CD4-positive, alpha-beta memory T cell (primary cell): ENCODE data around the gene IL1RAPL2. TPM values are rescaled to one million over a fixed set of nuclear protein-coding genes. Genes with fewer than 3 reads are reported as not detected.

Source experiments
- CTCF ChIA-PET: fragments of 350-600 bp; sonication (Branson Sonifier 250); formaldehyde crosslinking; loops from one replicate; lab custom pipeline; 2021; ENCODE audit warnings: inconsistent platforms; ENCODE audit not compliant: partially characterized antibody; lab: Charles Lee
- POLR2A ChIA-PET: fragments of 350-600 bp; sonication (Branson Sonifier 250); formaldehyde crosslinking; loops from one replicate; lab custom pipeline; 2021; ENCODE audit not compliant: partially characterized antibody; lab: Charles Lee
- DNase-seq, 5 donors: peaks; one replicate each; pipeline versions ENCODE4 v3.0.0 to v3.0.0-alpha.2; 2020 to 2022; ENCODE audit warnings: mixed read lengths in 1 of 5
- H3K27ac ChIP-seq: one replicate; pipeline ENCODE4 v1.7.0; 2013; ENCODE audit warnings: low read depth, low read length
- H3K27me3 ChIP-seq: 2 replicates; pipeline ENCODE4 v1.7.0; 2013; ENCODE audit warnings: mild to moderate bottlenecking, low read length, moderate library complexity; ENCODE audit not compliant: insufficient read depth
- H3K36me3 ChIP-seq: 2 replicates; pipeline ENCODE4 v1.7.0; 2013; ENCODE audit warnings: mild to moderate bottlenecking, low read length, moderate library complexity; ENCODE audit not compliant: insufficient read depth
- H3K4me1 ChIP-seq: 2 replicates; pipeline ENCODE4 v1.7.0; 2013; ENCODE audit warnings: mild to moderate bottlenecking, low read length, moderate library complexity; ENCODE audit not compliant: insufficient read depth
- H3K4me3 ChIP-seq, 2 donors: one replicate each; pipeline ENCODE4 v1.7.0; 2013; ENCODE audit warnings: low read length in 2 of 2, mild to moderate bottlenecking in 1 of 2
- H3K9me3 ChIP-seq, 2 donors: one replicate each; pipeline ENCODE4 v1.7.0; 2013; ENCODE audit warnings: low read length in 2 of 2, control low read depth in 1 of 2; ENCODE audit not compliant: control insufficient read depth in 1 of 2
- H3K27ac Mint-ChIP-seq, 7 donors: one replicate each; pipeline ENCODE4 v1.8.0; 2020 to 2021; ENCODE audit warnings: mixed read lengths in 7 of 7, mild to moderate bottlenecking in 6 of 7, inconsistent platforms in 3 of 7, moderate library complexity in 3 of 7
- H3K27me3 Mint-ChIP-seq, 2 donors: one replicate each; pipeline ENCODE4 v1.8.0; 2020 to 2021; ENCODE audit warnings: mixed read lengths in 2 of 2
- H3K36me3 Mint-ChIP-seq, 2 donors: one replicate each; pipeline ENCODE4 v1.8.0; 2020 to 2021; ENCODE audit warnings: mixed read lengths in 2 of 2, inconsistent platforms in 1 of 2, mild to moderate bottlenecking in 1 of 2
- H3K4me1 Mint-ChIP-seq, 4 donors: one replicate each; pipeline ENCODE4 v1.8.0; 2020 to 2021; ENCODE audit warnings: mixed read lengths in 4 of 4, mild to moderate bottlenecking in 1 of 4
- H3K4me3 Mint-ChIP-seq, 8 donors: one replicate each; pipeline ENCODE4 v1.8.0; 2020 to 2021; ENCODE audit warnings: mixed read lengths in 8 of 8, mild to moderate bottlenecking in 7 of 8, moderate library complexity in 6 of 8, inconsistent platforms in 3 of 8
- H3K9me3 Mint-ChIP-seq, 8 donors: one replicate each; pipeline ENCODE4 v1.8.0; 2020 to 2021; ENCODE audit warnings: mixed read lengths in 8 of 8, mild to moderate bottlenecking in 5 of 8, inconsistent platforms in 3 of 8, moderate library complexity in 1 of 8
- intact Hi-C: fragments of 100-400 bp; cut with micrococcal nuclease; formaldehyde crosslinking; loops from one replicate; pipeline ENCODE4 v1.15.1; 2023
- polyA plus RNA-seq, 2 donors: library from polyadenylated mRNA; unstranded; fragments of 300-500 nt; fragmentation: Illumina TruSeq; gene quantifications; one replicate each; pipeline ENCODE4 v1.2.3, GENCODE V29; 2021
- total RNA-seq, 2 experiments: library from RNA; stranded (reverse); gene quantifications; one replicate each; pipeline ENCODE4 v1.2.3, GENCODE V29; 2021

IL1RAPL2 gene
- total and polyA plus RNA-seq, 4 experiments from 2014 or later = not detected

GRCh38 chrX:105190252-105190853 is 624.4 kb downstream of the IL1RAPL2 start:
- no peaks in the 10 kb centered on the region for H3K9me3 Mint-ChIP-seq
- H3K4me1 Mint-ChIP-seq = no peaks in the 10 kb centered on the region
- H3K27ac Mint-ChIP-seq = no peak overlapping the region
- Histone ChIP-seq H3K4me1 (no peaks in the 10 kb centered on the region), H3K27me3 (no peaks in the 10 kb centered on the region), H3K36me3 (no peaks in the 10 kb centered on the region), H3K9me3 (no peaks in the 10 kb centered on the region), H3K27ac (no peak overlapping the region), H3K4me3 (no peak overlapping the region)
- intact Hi-C loops = no loop called here
- peak in 4 of 5 donors; percentile 3 to 34 (median 19) for DNase-seq
- ChIA-PET POLR2A (no interaction called here), CTCF (interaction anchor here (1.2 to 1.5 kb wide), 2 partner anchors 13 to 29 kb away, joined by 3 to 7 read pairs; no protein-coding TSS in a partner anchor)
- H3K27me3 Mint-ChIP-seq = no peaks in the 10 kb centered on the region
- no peaks in the 10 kb centered on the region for H3K36me3 Mint-ChIP-seq
- H3K4me3 Mint-ChIP-seq = no peak overlapping the region

- Mint-ChIP-seq H3K36me3 (no peaks in the 10 kb centered on the region), H3K4me3 (no peak overlapping the region), H3K4me1 (no peaks in the 10 kb centered on the region), H3K9me3 (no peaks in the 10 kb centered on the region), H3K27me3 (no peaks in the 10 kb centered on the region), H3K27ac (no peak overlapping the region)
- ChIA-PET CTCF (no interaction called here), POLR2A (no interaction called here)
- H3K4me3 ChIP-seq = no peak overlapping the region
- H3K36me3 ChIP-seq = no peaks in the 10 kb centered on the region
- H3K9me3 ChIP-seq = no peaks in the 10 kb centered on the region
- intact Hi-C loops = no loop called here
- no peak for DNase-seq
- H3K4me1 ChIP-seq = no peaks in the 10 kb centered on the region
- no peak overlapping the region for H3K27ac ChIP-seq
- H3K27me3 ChIP-seq = no peaks in the 10 kb centered on the region
Measured at GRCh38 chrX:105191878-105192277, 625.9 kb downstream of the IL1RAPL2 start.

GRCh38 chrX:105209406-105209805 is 643.4 kb downstream of the IL1RAPL2 start:
- Mint-ChIP-seq H3K4me1 (no peaks in the 10 kb centered on the region), H3K27ac (no peak overlapping the region), H3K4me3 (no peak overlapping the region), H3K27me3 (no peaks in the 10 kb centered on the region), H3K36me3 (no peaks in the 10 kb centered on the region), H3K9me3 (peaks cover 0 to 1% (median 0%) of the 10 kb centered on the region in 8 donors)
- no peaks in the 10 kb centered on the region for H3K36me3 ChIP-seq
- POLR2A ChIA-PET = no interaction called here
- intact Hi-C loops = no loop called here
- no peaks in the 10 kb centered on the region for H3K27me3 ChIP-seq
- CTCF ChIA-PET = no interaction called here
- no peaks in the 10 kb centered on the region for H3K4me1 ChIP-seq
- H3K27ac ChIP-seq = no peak overlapping the region
- H3K4me3 ChIP-seq = no peak overlapping the region
- DNase-seq = no peak
- no peaks in the 10 kb centered on the region for H3K9me3 ChIP-seq

- Mint-ChIP-seq H3K4me3 (no peak overlapping the region), H3K36me3 (no peaks in the 10 kb centered on the region), H3K27me3 (no peaks in the 10 kb centered on the region), H3K4me1 (no peaks in the 10 kb centered on the region), H3K9me3 (peaks cover 0 to 5% (median 0%) of the 10 kb centered on the region in 8 donors), H3K27ac (no peak overlapping the region)
- ChIA-PET CTCF (interaction anchor here (1.0 kb wide), 1 partner anchor 11 kb away, joined by 4 read pairs; no protein-coding TSS in a partner anchor), POLR2A (no interaction called here)
- Histone ChIP-seq H3K27me3 (no peaks in the 10 kb centered on the region), H3K4me3 (no peak overlapping the region), H3K27ac (no peak overlapping the region), H3K36me3 (no peaks in the 10 kb centered on the region), H3K4me1 (no peaks in the 10 kb centered on the region), H3K9me3 (no peaks in the 10 kb centered on the region)
- intact Hi-C loops = no loop called here
- no peak for DNase-seq
Measured at GRCh38 chrX:105210258-105210657, 644.3 kb downstream of the IL1RAPL2 start.

- Histone ChIP-seq H3K27ac (no peak overlapping the region), H3K4me1 (no peaks in the 10 kb centered on the region), H3K27me3 (no peaks in the 10 kb centered on the region), H3K36me3 (no peaks in the 10 kb centered on the region), H3K4me3 (no peak overlapping the region), H3K9me3 (no peaks in the 10 kb centered on the region)
- POLR2A ChIA-PET = no interaction called here
- no peaks in the 10 kb centered on the region for H3K36me3 Mint-ChIP-seq
- no peak overlapping the region for H3K4me3 Mint-ChIP-seq
- CTCF ChIA-PET = no interaction called here
- no peaks in the 10 kb centered on the region for H3K4me1 Mint-ChIP-seq
- no peaks in the 10 kb centered on the region for H3K27me3 Mint-ChIP-seq
- H3K9me3 Mint-ChIP-seq = peaks cover 0 to 5% (median 0%) of the 10 kb centered on the region in 8 donors
- no peak overlapping the region for H3K27ac Mint-ChIP-seq
- intact Hi-C loops = no loop called here
- DNase-seq = no peak
Measured at GRCh38 chrX:105211066-105211575, 645.1 kb downstream of the IL1RAPL2 start.

GRCh38 chrX:105219454-105220401 is 653.7 kb downstream of the IL1RAPL2 start:
- CTCF ChIA-PET = interaction anchor here (1.2 kb wide), 1 partner anchor 30 kb away, joined by 3 read pairs; no protein-coding TSS in a partner anchor
- H3K27me3 ChIP-seq = no peaks in the 10 kb centered on the region
- no peaks in the 10 kb centered on the region for H3K36me3 ChIP-seq
- no peaks in the 10 kb centered on the region for H3K9me3 ChIP-seq
- H3K36me3 Mint-ChIP-seq = no peaks in the 10 kb centered on the region
- POLR2A ChIA-PET = no interaction called here
- H3K4me3 Mint-ChIP-seq = no peak overlapping the region
- no peaks in the 10 kb centered on the region for H3K4me1 Mint-ChIP-seq
- H3K9me3 Mint-ChIP-seq = peaks cover 0 to 6% (median 0%) of the 10 kb centered on the region in 8 donors
- no peaks in the 10 kb centered on the region for H3K27me3 Mint-ChIP-seq
- no peak overlapping the region for H3K4me3 ChIP-seq
- no peaks in the 10 kb centered on the region for H3K4me1 ChIP-seq
- intact Hi-C loops = no loop called here
- no peak overlapping the region for H3K27ac ChIP-seq
- no peak overlapping the region for H3K27ac Mint-ChIP-seq
- no peak for DNase-seq

GRCh38 chrX:105220636-105221035 is 654.6 kb downstream of the IL1RAPL2 start, which contains the start of gene TEX13A:
Gene TEX13A (minus strand): TSS chrX:105220694. CDS start chrX:105220397, 297 bp downstream.
- CTCF ChIA-PET = interaction anchor here (1.2 kb wide), 1 partner anchor 31 kb away, joined by 3 read pairs; no protein-coding TSS in a partner anchor
- no peak within 1 kb of the TSS for H3K27ac Mint-ChIP-seq

More at GRCh38 chrX:105220636-105221035, 654.6 kb downstream of the IL1RAPL2 start, which contains the start of gene TEX13A:
- no peaks in the 10 kb centered on the region for H3K4me1 ChIP-seq
- Mint-ChIP-seq H3K9me3 (peaks cover 0 to 6% (median 0%) of the 10 kb centered on the region in 8 donors), H3K36me3 (no peaks in the 10 kb centered on the region), H3K4me1 (no peaks in the 10 kb centered on the region), H3K4me3 (no peak within 1 kb of the TSS), H3K27me3 (no peaks in the 10 kb centered on the region)
- H3K36me3 ChIP-seq = no peaks in the 10 kb centered on the region
- H3K27me3 ChIP-seq = no peaks in the 10 kb centered on the region
- DNase-seq = no peak
- POLR2A ChIA-PET = no interaction called here
- H3K4me3 ChIP-seq = no peak within 1 kb of the TSS
- H3K27ac ChIP-seq = no peak within 1 kb of the TSS
- H3K9me3 ChIP-seq = no peaks in the 10 kb centered on the region
- intact Hi-C loops = no loop called here
